ENCODE data around the gene PGAM4.
"Not testable (repeated sequence)": the region's sequence is repeated elsewhere in the genome, so short reads cannot be mapped to it uniquely, and the experiment has no call there.

The PGAM4 gene

GRCh38 chrX:77969538-77969937 is at the start of gene PGAM4:
TSS of gene PGAM4 (minus strand) at chrX:77969638. CDS start at chrX:77969638, 0 bp downstream.
- in situ Hi-C loops (cut with MboI; ENCODE audit: low sequenced_read_pairs) = no loop called here

GRCh38 chrX:78011846-78012245 is 42.4 kb upstream of the PGAM4 start:
- in situ Hi-C loops (cut with MboI; ENCODE audit: low sequenced_read_pairs) = no loop called here

- in situ Hi-C loops (cut with MboI; ENCODE audit: low sequenced_read_pairs) = no loop called here
These were observed 10.4 kb upstream of the PGAM4 start for GRCh38 chrX:77979870-77980269.

DNA sequence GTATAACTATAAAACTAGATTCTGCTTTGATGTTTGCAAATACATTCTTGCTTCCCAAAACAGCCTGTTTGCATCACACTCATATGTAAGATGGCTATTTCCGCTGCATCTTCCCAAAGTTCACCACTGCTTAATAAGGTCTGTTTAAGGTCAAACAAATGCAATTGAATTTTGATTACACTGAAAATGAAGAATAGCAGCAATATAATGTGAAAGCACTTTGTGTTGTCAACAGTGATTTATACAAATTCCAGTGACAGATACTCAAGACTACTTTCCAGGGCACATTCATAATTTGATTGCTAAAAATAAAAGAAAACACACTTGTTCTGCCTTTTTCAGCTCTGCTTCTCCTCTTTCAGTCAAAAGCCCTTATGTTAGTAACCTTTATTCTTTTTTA is 8.1 kb upstream of the PGAM4 start:
- in situ Hi-C loops (cut with MboI; ENCODE audit: low sequenced_read_pairs) = no loop called here

DNA sequence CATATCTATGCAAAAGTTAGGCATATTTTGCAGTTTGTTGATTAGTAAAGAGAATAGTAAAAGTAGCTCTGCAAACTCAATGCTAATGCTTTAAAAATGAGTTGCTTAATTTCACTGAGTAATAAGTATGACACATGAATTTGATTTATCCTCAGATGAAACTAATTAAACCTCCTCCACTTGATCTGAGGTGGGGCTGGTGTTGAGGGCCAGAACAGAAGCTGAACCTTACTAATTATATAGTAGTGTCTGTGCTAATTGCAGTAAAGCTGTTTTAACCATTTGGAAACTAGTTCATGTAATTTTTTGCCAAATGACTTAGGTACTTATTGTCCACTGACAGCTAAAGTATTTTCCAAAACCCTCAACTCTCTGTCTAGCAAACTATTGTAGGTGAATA is 7.7 kb upstream of the PGAM4 start:
- in situ Hi-C loops (cut with MboI; ENCODE audit: low sequenced_read_pairs) = no loop called here

GRCh38 chrX:77975755-77976154 is 6.3 kb upstream of the PGAM4 start:
- in situ Hi-C loops (cut with MboI; ENCODE audit: low sequenced_read_pairs) = no loop called here

DNA sequence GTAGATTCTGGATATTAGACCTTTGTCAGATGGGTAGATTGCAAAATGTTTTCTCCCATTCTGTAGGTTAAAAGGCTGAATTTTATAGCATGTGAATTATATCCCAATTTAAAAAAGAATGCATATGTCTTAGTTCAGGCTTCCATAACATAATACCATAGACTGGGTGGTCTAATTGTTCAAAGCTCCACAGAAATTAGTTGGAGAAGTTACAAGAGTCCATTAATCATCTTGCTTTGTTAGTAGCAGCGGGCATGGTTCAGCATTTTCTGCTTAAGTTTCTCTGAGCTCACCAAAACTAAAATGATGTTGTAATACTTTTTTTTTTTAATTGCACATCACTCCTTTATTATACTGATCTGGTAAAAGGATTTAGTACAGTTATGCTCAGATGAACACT is 1.8 kb downstream of the PGAM4 start:
- in situ Hi-C loops (cut with MboI; ENCODE audit: low sequenced_read_pairs) = no loop called here

GRCh38 chrX:77966361-77966760 is 3.1 kb downstream of the PGAM4 start:
- in situ Hi-C loops (cut with MboI; ENCODE audit: low sequenced_read_pairs) = no loop called here

- in situ Hi-C loops (cut with MboI; ENCODE audit: low sequenced_read_pairs) = no loop called here
These were observed 7.2 kb downstream of the PGAM4 start for GRCh38 chrX:77962068-77962902.

- in situ Hi-C loops (cut with MboI; ENCODE audit: low sequenced_read_pairs) = no loop called here
These were observed 8.4 kb downstream of the PGAM4 start for GRCh38 chrX:77961063-77961462.

DNA sequence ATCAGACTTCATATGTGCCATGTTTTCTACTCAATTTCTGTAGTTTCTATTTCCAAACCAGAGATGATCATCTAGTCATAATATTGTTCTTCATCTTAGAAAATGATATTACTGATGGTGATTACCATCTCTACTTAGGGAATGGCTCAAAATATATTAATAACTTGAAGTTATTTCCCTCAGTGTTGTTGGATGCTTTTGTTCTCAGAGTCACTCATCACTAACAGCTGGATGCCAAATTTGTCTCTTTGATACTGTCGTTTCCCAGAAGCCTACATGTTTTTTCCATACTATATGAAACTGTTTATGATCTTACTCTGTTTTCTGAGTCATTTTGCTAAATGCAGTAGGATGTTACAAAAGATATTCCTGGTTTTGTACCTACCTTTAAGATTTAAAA is 8.9 kb downstream of the PGAM4 start:
- in situ Hi-C loops (cut with MboI; ENCODE audit: low sequenced_read_pairs) = no loop called here

DNA sequence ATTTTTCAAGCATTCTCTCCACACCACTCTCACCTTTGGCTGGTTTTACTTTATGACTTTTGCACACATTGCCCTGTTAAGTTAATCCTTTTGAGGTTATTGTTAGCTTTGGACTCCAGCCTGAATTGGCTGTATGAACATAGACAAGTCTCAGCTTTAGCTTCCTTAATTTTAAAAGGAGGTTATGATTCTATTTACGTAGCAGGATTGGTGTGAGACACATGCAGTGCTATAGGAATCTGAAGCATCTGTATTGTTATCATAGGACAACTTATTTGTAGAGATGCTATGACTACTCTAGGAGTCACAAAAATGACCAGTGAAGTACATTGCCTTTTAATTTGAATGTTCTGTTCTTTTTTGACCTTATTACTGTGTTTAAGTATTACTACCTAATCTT is 15.7 kb downstream of the PGAM4 start:
- in situ Hi-C loops (cut with MboI; ENCODE audit: low sequenced_read_pairs) = no loop called here

- in situ Hi-C loops (cut with MboI; ENCODE audit: low sequenced_read_pairs) = no loop called here
These were observed 16.1 kb downstream of the PGAM4 start for GRCh38 chrX:77953302-77953701.

- in situ Hi-C loops (cut with MboI; ENCODE audit: low sequenced_read_pairs) = no loop called here
These were observed 17.3 kb downstream of the PGAM4 start for GRCh38 chrX:77952173-77952572.

GRCh38 chrX:77949840-77950239 is 19.6 kb downstream of the PGAM4 start:
- in situ Hi-C loops (cut with MboI; ENCODE audit: low sequenced_read_pairs) = no loop called here

GRCh38 chrX:77946571-77946970 is 22.9 kb downstream of the PGAM4 start:
- in situ Hi-C loops (cut with MboI; ENCODE audit: low sequenced_read_pairs) = no loop called here

- in situ Hi-C loops (cut with MboI; ENCODE audit: low sequenced_read_pairs) = no loop called here
These were observed 23.4 kb downstream of the PGAM4 start for GRCh38 chrX:77945910-77946545.

- in situ Hi-C loops (cut with MboI; ENCODE audit: low sequenced_read_pairs) = not testable (repeated sequence)
These were observed 24.4 kb downstream of the PGAM4 start for GRCh38 chrX:77945031-77945430.

DNA sequence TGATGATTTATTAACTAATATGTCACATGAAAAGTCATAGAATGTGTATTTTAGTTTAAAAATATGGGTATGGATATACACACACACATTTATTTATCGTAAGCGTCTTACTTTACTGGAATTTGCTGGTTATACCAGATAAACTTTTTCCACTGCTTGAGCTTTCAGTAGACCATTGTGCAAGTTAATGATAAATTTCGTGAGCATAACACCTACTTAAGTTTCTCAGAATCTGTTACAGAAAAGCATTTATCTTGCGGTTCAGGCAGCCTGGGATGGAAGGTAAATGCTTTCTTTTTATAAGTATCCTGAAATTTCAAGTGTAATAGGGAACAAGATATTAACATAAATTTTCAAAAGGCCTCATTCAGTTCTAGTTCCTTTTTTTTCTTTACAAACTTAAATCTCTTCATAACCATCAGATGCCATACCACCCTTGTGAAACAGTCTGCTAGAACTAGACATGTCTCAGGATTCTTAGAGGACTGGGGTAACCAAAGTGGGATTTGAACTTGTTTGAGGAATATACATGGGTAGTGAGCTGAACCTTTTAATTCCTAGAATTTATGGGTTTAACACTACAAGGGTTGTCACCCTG is 31.3 kb downstream of the PGAM4 start:
- in situ Hi-C loops (cut with MboI; ENCODE audit: low sequenced_read_pairs) = no loop called here

GRCh38 chrX:77937291-77937690 is 32.1 kb downstream of the PGAM4 start:
- in situ Hi-C loops (cut with MboI; ENCODE audit: low sequenced_read_pairs) = no loop called here

GRCh38 chrX:77936299-77936698 is 33.1 kb downstream of the PGAM4 start:
- in situ Hi-C loops (cut with MboI; ENCODE audit: low sequenced_read_pairs) = no loop called here

DNA sequence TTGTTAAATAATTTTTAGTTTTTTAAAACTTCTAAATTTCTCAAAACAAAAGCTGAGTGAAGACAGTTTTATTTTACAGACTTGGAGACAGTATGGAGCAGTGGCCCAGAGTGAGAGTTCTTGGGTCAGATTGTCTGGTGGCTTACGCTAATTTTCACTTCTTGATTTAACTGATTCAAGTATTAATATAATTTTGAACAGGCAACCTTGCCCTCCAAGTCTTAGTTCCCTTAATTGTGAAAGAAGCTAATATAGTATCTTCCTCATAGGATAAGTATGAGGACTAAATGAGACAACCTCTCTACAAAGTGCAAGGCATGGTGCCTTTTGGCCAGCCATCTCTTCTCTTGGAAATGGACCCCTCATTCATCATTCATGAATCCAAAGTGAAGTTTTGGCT is 33.6 kb downstream of the PGAM4 start:
- in situ Hi-C loops (cut with MboI; ENCODE audit: low sequenced_read_pairs) = no loop called here

Data from HL-60/S4 (cell line).